Body of pancreas (tissue), 4 donors: Measurements from ENCODE around the gene PTPN14.

Source experiments
- POLR2A ChIP-seq, 3 donors: fragments of 450-650 bp; IDR thresholded peaks; one replicate each; pipeline ENCODE4 v1.6.1; 2016; ENCODE audit warnings: antibody characterized with exemption in 3 of 3, mild to moderate bottlenecking in 2 of 3
- TF ChIP-seq, protein P1 (sequence below), 7 experiments: fragments of 450-650 bp in 4 of 7; fragments of 200-600 bp in 3 of 7; sonication (generic) in 3 of 7; IDR thresholded peaks; one replicate each; pipeline ENCODE4 v1.5.1; 2016 to 2019; ENCODE audit warnings: antibody characterized with exemption in 7 of 7

- TF ChIP-seq, protein P1, sequence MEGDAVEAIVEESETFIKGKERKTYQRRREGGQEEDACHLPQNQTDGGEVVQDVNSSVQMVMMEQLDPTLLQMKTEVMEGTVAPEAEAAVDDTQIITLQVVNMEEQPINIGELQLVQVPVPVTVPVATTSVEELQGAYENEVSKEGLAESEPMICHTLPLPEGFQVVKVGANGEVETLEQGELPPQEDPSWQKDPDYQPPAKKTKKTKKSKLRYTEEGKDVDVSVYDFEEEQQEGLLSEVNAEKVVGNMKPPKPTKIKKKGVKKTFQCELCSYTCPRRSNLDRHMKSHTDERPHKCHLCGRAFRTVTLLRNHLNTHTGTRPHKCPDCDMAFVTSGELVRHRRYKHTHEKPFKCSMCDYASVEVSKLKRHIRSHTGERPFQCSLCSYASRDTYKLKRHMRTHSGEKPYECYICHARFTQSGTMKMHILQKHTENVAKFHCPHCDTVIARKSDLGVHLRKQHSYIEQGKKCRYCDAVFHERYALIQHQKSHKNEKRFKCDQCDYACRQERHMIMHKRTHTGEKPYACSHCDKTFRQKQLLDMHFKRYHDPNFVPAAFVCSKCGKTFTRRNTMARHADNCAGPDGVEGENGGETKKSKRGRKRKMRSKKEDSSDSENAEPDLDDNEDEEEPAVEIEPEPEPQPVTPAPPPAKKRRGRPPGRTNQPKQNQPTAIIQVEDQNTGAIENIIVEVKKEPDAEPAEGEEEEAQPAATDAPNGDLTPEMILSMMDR (IDR thresholded peaks at IDR 0.05): no peak
- TF ChIP-seq POLR2A (IDR thresholded peaks at IDR 0.05): no peak
Observed at GRCh38 chr1:214472364-214472763, 79.0 kb downstream of the PTPN14 start.
